Astrocyte (in vitro differentiated cells and primary cell): Measurements from ENCODE around the gene MEMO1. TPM values are rescaled to one million over a fixed set of nuclear protein-coding genes. Genes with fewer than 3 reads are reported as not detected.

Experiments
- DNase-seq: peaks from one replicate; pipeline ENCODE4 v3.0.0-alpha.2; 2010; ENCODE audit warnings: low read depth
- FAIRE-seq: peaks from 2 replicates; lab custom pipeline; 2011; peaks lifted over from hg19 to GRCh38; lab: Jason Lieb, UNC
- H2AFZ ChIP-seq: 2 replicates; pipeline ENCODE4 v1.6.0; 2012; ENCODE audit warnings: low read depth, low read length, inconsistent platforms
- H3K27ac ChIP-seq: 2 replicates; pipeline ENCODE4 v1.5.1; 2011; ENCODE audit warnings: low read depth, low read length, inconsistent platforms
- H3K27me3 ChIP-seq: 2 replicates; pipeline ENCODE4 v1.6.0; 2011; ENCODE audit warnings: low read length, inconsistent platforms; ENCODE audit not compliant: insufficient read depth
- H3K36me3 ChIP-seq: 2 replicates; pipeline ENCODE4 v1.5.1; 2011; ENCODE audit warnings: low read length, inconsistent platforms; ENCODE audit not compliant: insufficient read depth
- H3K4me1 ChIP-seq: 2 replicates; pipeline ENCODE4 v1.5.1; 2011; ENCODE audit warnings: low read length, inconsistent platforms; ENCODE audit not compliant: insufficient read depth
- H3K4me2 ChIP-seq: 2 replicates; pipeline ENCODE4 v1.6.0; 2012; ENCODE audit warnings: low read length, inconsistent platforms
- H3K4me3 ChIP-seq: 2 replicates; pipeline ENCODE4 v1.5.1; 2011; ENCODE audit warnings: low read depth, mild to moderate bottlenecking, low read length, inconsistent platforms; ENCODE audit not compliant: insufficient read depth
- H3K79me2 ChIP-seq: 2 replicates; pipeline ENCODE4 v1.6.0; 2012; ENCODE audit warnings: mild to moderate bottlenecking, low read length, inconsistent platforms; ENCODE audit not compliant: insufficient read depth
- H3K9ac ChIP-seq: 2 replicates; pipeline ENCODE4 v1.6.0; 2012; ENCODE audit warnings: mild to moderate bottlenecking, low read length, inconsistent platforms
- H3K9me3 ChIP-seq: 2 replicates; pipeline ENCODE4 v1.5.1; 2012; ENCODE audit warnings: low read depth, mild to moderate bottlenecking, low read length, inconsistent platforms; ENCODE audit not compliant: insufficient read depth
- H4K20me1 ChIP-seq: 2 replicates; pipeline ENCODE4 v1.6.0; 2012; ENCODE audit warnings: low read length, inconsistent platforms; ENCODE audit not compliant: insufficient read depth
- H3K27ac Mint-ChIP-seq: one replicate; pipeline ENCODE4 v1.8.0; 2021; ENCODE audit warnings: mild to moderate bottlenecking, mixed read lengths; ENCODE audit not compliant: unreplicated experiment
- H3K27me3 Mint-ChIP-seq: one replicate; pipeline ENCODE4 v1.8.0; 2021; ENCODE audit warnings: low read depth, mixed read lengths; ENCODE audit not compliant: unreplicated experiment
- H3K36me3 Mint-ChIP-seq: one replicate; pipeline ENCODE4 v1.8.0; 2021; ENCODE audit warnings: low read depth, mixed read lengths; ENCODE audit not compliant: unreplicated experiment
- H3K4me1 Mint-ChIP-seq: one replicate; pipeline ENCODE4 v1.8.0; 2021; ENCODE audit warnings: low read depth, mixed read lengths; ENCODE audit not compliant: unreplicated experiment
- H3K4me3 Mint-ChIP-seq: one replicate; pipeline ENCODE4 v1.8.0; 2021; ENCODE audit warnings: mild to moderate bottlenecking, moderate library complexity, mixed read lengths; ENCODE audit not compliant: unreplicated experiment
- H3K9me3 Mint-ChIP-seq: one replicate; pipeline ENCODE4 v1.8.0; 2021; ENCODE audit warnings: mild to moderate bottlenecking, mixed read lengths; ENCODE audit not compliant: unreplicated experiment
- CTCF ChIP-seq: IDR thresholded peaks from 2 replicates; pipeline ENCODE4 v1.5.1; 2011; ENCODE audit warnings: low read depth, mild to moderate bottlenecking, inconsistent platforms, low read length, moderate library complexity; ENCODE audit not compliant: insufficient read depth
- EZH2 ChIP-seq: IDR thresholded peaks from 2 replicates; pipeline ENCODE4 v1.6.1; 2012; ENCODE audit warnings: mild to moderate bottlenecking, low read length, inconsistent platforms; ENCODE audit not compliant: insufficient read depth
- total RNA-seq: library from RNA; stranded (reverse); gene quantifications from 2 replicates; pipeline ENCODE4 v1.2.1, GENCODE V29; 2021

Gene MEMO1
- total RNA-seq, 1 donor from 2014 or later, result 65.2 TPM

- no peaks in the 10 kb centered on the region for H3K27me3 Mint-ChIP-seq
- peaks cover 8% of the 10 kb centered on the region for H3K4me1 Mint-ChIP-seq
- no peak overlapping the region for H3K27ac Mint-ChIP-seq
- H3K9me3 Mint-ChIP-seq, result no peaks in the 10 kb centered on the region
- Histone ChIP-seq H3K27me3 (no peaks in the 10 kb centered on the region), H3K9me3 (no peaks in the 10 kb centered on the region), H3K4me2 (no peak overlapping the region), H3K36me3 (no peaks in the 10 kb centered on the region), H3K9ac (no peak overlapping the region), H3K79me2 (peaks cover 98% of the 10 kb centered on the region), H4K20me1 (peaks cover 54% of the 10 kb centered on the region), H2AFZ (no peak overlapping the region), H3K27ac (no peak overlapping the region), H3K4me1 (no peaks in the 10 kb centered on the region), H3K4me3 (no peak overlapping the region)
- no peak overlapping the region for H3K4me3 Mint-ChIP-seq
- TF ChIP-seq EZH2 (no peak), CTCF (no peak)
- peak; percentile 50 for FAIRE-seq
- DNase-seq, result no peak
- H3K36me3 Mint-ChIP-seq, result peaks cover 2% of the 10 kb centered on the region
Observed at GRCh38 chr2:31950946-31951562, 59.8 kb downstream of the MEMO1 start.

DNA sequence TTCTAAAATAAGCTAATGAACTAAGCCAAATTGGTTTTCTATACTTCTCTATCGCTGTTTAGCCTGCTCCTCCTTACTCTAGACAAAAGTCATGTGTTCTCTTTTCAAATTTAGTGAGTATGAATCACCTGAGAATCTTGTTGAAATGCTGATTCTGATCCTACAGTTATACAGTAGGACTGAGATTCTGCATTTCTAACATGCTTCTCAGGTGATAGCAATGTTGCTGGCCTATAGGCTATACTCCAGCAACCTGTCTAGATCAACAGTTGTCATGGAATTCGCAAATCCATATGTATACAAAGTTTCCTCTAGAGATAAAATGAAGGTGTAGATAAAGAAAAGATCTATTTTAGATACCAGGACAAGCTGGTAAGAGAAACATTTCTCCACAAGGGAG is 62.9 kb downstream of the MEMO1 start:
- peaks cover 2% of the 10 kb centered on the region for H3K36me3 Mint-ChIP-seq
- TF ChIP-seq EZH2 (no peak), CTCF (no peak)
- no peak overlapping the region for H3K27ac Mint-ChIP-seq
- H4K20me1 ChIP-seq, result peaks cover 65% of the 10 kb centered on the region
- H3K9me3 ChIP-seq, result no peaks in the 10 kb centered on the region
- H3K4me1 Mint-ChIP-seq, result peaks cover 31% of the 10 kb centered on the region
- no peak overlapping the region for H3K4me3 ChIP-seq
- H3K27ac ChIP-seq, result no peak overlapping the region
- H3K4me2 ChIP-seq, result no peak overlapping the region
- no peaks in the 10 kb centered on the region for H3K36me3 ChIP-seq
- no peak for DNase-seq
- H2AFZ ChIP-seq, result no peak overlapping the region
- H3K9me3 Mint-ChIP-seq, result no peaks in the 10 kb centered on the region
- peaks cover 98% of the 10 kb centered on the region for H3K79me2 ChIP-seq
- H3K4me3 Mint-ChIP-seq, result no peak overlapping the region
- no peaks in the 10 kb centered on the region for H3K27me3 Mint-ChIP-seq
- no peaks in the 10 kb centered on the region for H3K27me3 ChIP-seq
- FAIRE-seq, result no peak
- no peaks in the 10 kb centered on the region for H3K4me1 ChIP-seq
- H3K9ac ChIP-seq, result no peak overlapping the region

- Histone ChIP-seq H3K4me3 (no peak overlapping the region), H3K79me2 (peaks cover 91% of the 10 kb centered on the region), H3K9ac (no peak overlapping the region), H3K27me3 (no peaks in the 10 kb centered on the region), H3K36me3 (peaks cover 4% of the 10 kb centered on the region), H3K9me3 (no peaks in the 10 kb centered on the region), H3K4me2 (no peak overlapping the region), H4K20me1 (peaks cover 65% of the 10 kb centered on the region), H3K27ac (no peak overlapping the region), H2AFZ (no peak overlapping the region), H3K4me1 (no peaks in the 10 kb centered on the region)
- H3K27me3 Mint-ChIP-seq, result no peaks in the 10 kb centered on the region
- TF ChIP-seq CTCF (no peak), EZH2 (no peak)
- peaks cover 31% of the 10 kb centered on the region for H3K4me1 Mint-ChIP-seq
- no peak for DNase-seq
- H3K36me3 Mint-ChIP-seq, result peaks cover 2% of the 10 kb centered on the region
- no peak overlapping the region for H3K27ac Mint-ChIP-seq
- FAIRE-seq, result no peak
- H3K4me3 Mint-ChIP-seq, result no peak overlapping the region
- no peaks in the 10 kb centered on the region for H3K9me3 Mint-ChIP-seq
Observed at GRCh38 chr2:31946838-31947237, 64.0 kb downstream of the MEMO1 start.
